CD14-positive monocyte (primary cell): ENCODE measurements around the gene AGBL1. TPM values are rescaled to one million over a fixed set of nuclear protein-coding genes. Genes with fewer than 3 reads are reported as not detected.

Source experiments
- DNase-seq, 3 donors: peaks; one replicate each; pipeline ENCODE4 v3.0.0-alpha.2; 2011 to 2022
- H2AFZ ChIP-seq: 2 replicates; pipeline ENCODE4 v1.6.0; 2012; ENCODE audit warnings: mild to moderate bottlenecking, low read depth, low read length, inconsistent platforms; ENCODE audit not compliant: insufficient read depth, poor library complexity, severe bottlenecking
- H3K27ac ChIP-seq, 2 donors: 1 replicate in 1 of 2; 2 replicates in 1 of 2; pipeline ENCODE4 v1.5.1; 2012 to 2013; ENCODE audit warnings: low read length in 2 of 2, control low read depth in 1 of 2, inconsistent platforms in 1 of 2, low read depth in 1 of 2, mild to moderate bottlenecking in 1 of 2
- H3K27me3 ChIP-seq, 2 donors: one replicate each; pipeline versions ENCODE4 v1.6.0 to v1.6.1; 2011 to 2013; ENCODE audit warnings: low read length in 2 of 2; ENCODE audit not compliant: control insufficient read depth in 2 of 2, insufficient read depth in 2 of 2
- H3K36me3 ChIP-seq, 2 donors: replicated peaks in 1 of 2; 1 replicate in 1 of 2; 2 replicates in 1 of 2; pipeline versions ENCODE4 v1.5.1 to v1.6.1; 2012 to 2013; ENCODE audit warnings: low read length in 2 of 2, control low read depth in 1 of 2, inconsistent platforms in 1 of 2, mild to moderate bottlenecking in 1 of 2; ENCODE audit not compliant: insufficient read depth in 2 of 2, control insufficient read depth in 1 of 2
- H3K4me1 ChIP-seq, 2 donors: 1 replicate in 1 of 2; 2 replicates in 1 of 2; pipeline versions ENCODE4 v1.5.1 to v1.6.1; 2012 to 2013; ENCODE audit warnings: low read length in 2 of 2, control low read depth in 1 of 2, inconsistent platforms in 1 of 2, mild to moderate bottlenecking in 1 of 2, moderate library complexity in 1 of 2; ENCODE audit not compliant: insufficient read depth in 2 of 2, control insufficient read depth in 1 of 2
- H3K4me2 ChIP-seq: replicated peaks from 2 replicates; pipeline ENCODE3; 2012; ENCODE audit warnings: low read length, moderate library complexity, mild to moderate bottlenecking; ENCODE audit not compliant: poor library complexity, severe bottlenecking; ENCODE audit errors: extremely low read depth
- H3K4me3 ChIP-seq, 3 experiments: fragments of 200-600 bp in 1 of 3; sonication (generic) in 1 of 3; replicated peaks in 1 of 3; 1 replicate in 2 of 3; 2 replicates in 1 of 3; pipeline ENCODE4 v1.5.1; 2011 to 2013; ENCODE audit warnings: low read length in 3 of 3, mild to moderate bottlenecking in 3 of 3, control low read depth in 2 of 3, low read depth in 2 of 3, inconsistent platforms in 1 of 3, moderate library complexity in 1 of 3
- H3K79me2 ChIP-seq: 2 replicates; pipeline ENCODE4 v1.6.0; 2012; ENCODE audit warnings: mild to moderate bottlenecking, control low read depth, inconsistent platforms, low read length, moderate library complexity; ENCODE audit not compliant: insufficient read depth
- H3K9ac ChIP-seq: 2 replicates; pipeline ENCODE4 v1.6.0; 2017; ENCODE audit warnings: low read length, mild to moderate bottlenecking; ENCODE audit not compliant: insufficient read depth, poor library complexity, severe bottlenecking
- H3K9me3 ChIP-seq, 2 donors: replicated peaks in 1 of 2; 1 replicate in 1 of 2; 2 replicates in 1 of 2; pipeline versions ENCODE4 v1.5.1 to v1.6.1; 2012 to 2013; ENCODE audit warnings: low read length in 2 of 2, control low read depth in 1 of 2; ENCODE audit not compliant: control insufficient read depth in 1 of 2, insufficient read depth in 1 of 2
- H4K20me1 ChIP-seq: 2 replicates; pipeline ENCODE4 v1.6.0; 2012; ENCODE audit warnings: mild to moderate bottlenecking, low read length, control low read depth, moderate library complexity; ENCODE audit not compliant: insufficient read depth
- H3K27ac Mint-ChIP-seq, 7 donors: one replicate each; pipeline ENCODE4 v1.8.0; 2020; ENCODE audit warnings: mild to moderate bottlenecking in 7 of 7, mixed read lengths in 7 of 7, moderate library complexity in 6 of 7, inconsistent platforms in 2 of 7
- H3K27me3 Mint-ChIP-seq, 3 donors: one replicate each; pipeline ENCODE4 v1.8.0; 2021 to 2022; ENCODE audit warnings: low read depth in 3 of 3, mild to moderate bottlenecking in 3 of 3, mixed read lengths in 3 of 3, moderate library complexity in 3 of 3, inconsistent platforms in 1 of 3
- H3K36me3 Mint-ChIP-seq, 2 donors: one replicate each; pipeline ENCODE4 v1.8.0; 2020; ENCODE audit warnings: mixed read lengths in 2 of 2, inconsistent platforms in 1 of 2, mild to moderate bottlenecking in 1 of 2
- H3K4me1 Mint-ChIP-seq: one replicate; pipeline ENCODE4 v1.8.0; 2020; ENCODE audit warnings: mild to moderate bottlenecking, mixed read lengths
- H3K4me3 Mint-ChIP-seq, 2 donors: one replicate each; pipeline ENCODE4 v1.8.0; 2020; ENCODE audit warnings: mild to moderate bottlenecking in 2 of 2, mixed read lengths in 2 of 2, moderate library complexity in 1 of 2
- H3K9me3 Mint-ChIP-seq, 7 donors: one replicate each; pipeline ENCODE4 v1.8.0; 2020 to 2022; ENCODE audit warnings: mixed read lengths in 7 of 7, mild to moderate bottlenecking in 6 of 7, moderate library complexity in 6 of 7, inconsistent platforms in 2 of 7
- CTCF ChIP-seq: fragments of 200-600 bp; IDR thresholded peaks from one replicate; pipeline ENCODE4 v1.8.0; 2022; ENCODE audit warnings: antibody characterized with exemption, mild to moderate bottlenecking
- WGBS: methylation state at CpG from one replicate; pipeline ENCODE4 v1.1.5; 2013; ENCODE audit warnings: missing lambda C conversion rate; ENCODE audit not compliant: insufficient coverage; 5-methylcytosine and 5-hydroxymethylcytosine counted together
- intact Hi-C, 2 donors: fragments of 100-400 bp; cut with micrococcal nuclease; formaldehyde crosslinking; loops; one replicate each; pipeline versions ENCODE4 v1.15.0 to v1.15.1; 2023
- polyA plus RNA-seq, 3 donors: library from polyadenylated mRNA; depleted of rRNA in 1 of 3; unstranded in 2 of 3; stranded (reverse) in 1 of 3; fragments of 300-500 nt in 2 of 3; fragments of >200 nt in 1 of 3; fragmentation: Illumina TruSeq in 2 of 3; gene quantifications; 1 replicate in 2 of 3; 2 replicates in 1 of 3; pipeline ENCODE4 v1.2.3, GENCODE V29; 2012 to 2021

Gene AGBL1
- polyA plus RNA-seq, 3 donors: not detected

- Mint-ChIP-seq H3K9me3 (peaks cover 0 to 5% (median 1%) of the 10 kb centered on the region in 7 donors), H3K27ac (no peak overlapping the region), H3K36me3 (no peaks in the 10 kb centered on the region), H3K27me3 (peaks cover 0 to 4% (median 4%) of the 10 kb centered on the region in 3 donors), H3K4me3 (no peak overlapping the region), H3K4me1 (no peaks in the 10 kb centered on the region)
- H3K9me3 ChIP-seq: no peaks in the 10 kb centered on the region
- no peak overlapping the region for H2AFZ ChIP-seq
- intact Hi-C loops: no loop called here
- H4K20me1 ChIP-seq: no peaks in the 10 kb centered on the region
- DNase-seq: no peak
- 48% methylated on average over 5 of the region's 6 CpGs for whole genome bisulfite sequencing
- TF ChIP-seq CTCF: no peak
- no peaks in the 10 kb centered on the region for H3K4me1 ChIP-seq
- H3K36me3 ChIP-seq: no peaks in the 10 kb centered on the region
- H3K79me2 ChIP-seq: no peaks in the 10 kb centered on the region
- H3K4me3 ChIP-seq: no peak overlapping the region
- H3K4me2 ChIP-seq: no peak overlapping the region
- no peak overlapping the region for H3K27ac ChIP-seq
- H3K27me3 ChIP-seq: no peaks in the 10 kb centered on the region
- H3K9ac ChIP-seq: no peak overlapping the region
Measured at GRCh38 chr15:86624261-86625036, 544.8 kb downstream of the AGBL1 start.

- Mint-ChIP-seq H3K36me3 (no peaks in the 10 kb centered on the region), H3K9me3 (peaks cover 0 to 5% (median 0%) of the 10 kb centered on the region in 7 donors), H3K4me1 (no peaks in the 10 kb centered on the region), H3K27me3 (peaks cover 0 to 2% (median 0%) of the 10 kb centered on the region in 3 donors), H3K4me3 (no peak overlapping the region), H3K27ac (no peak overlapping the region)
- Histone ChIP-seq H3K27me3 (no peaks in the 10 kb centered on the region), H3K4me2 (no peak overlapping the region), H3K27ac (no peak overlapping the region), H3K4me3 (no peak overlapping the region), H3K36me3 (no peaks in the 10 kb centered on the region), H3K79me2 (no peaks in the 10 kb centered on the region), H2AFZ (no peak overlapping the region), H3K9me3 (no peaks in the 10 kb centered on the region), H3K4me1 (no peaks in the 10 kb centered on the region), H4K20me1 (no peaks in the 10 kb centered on the region), H3K9ac (no peak overlapping the region)
- 100% methylated on average over 1 of the region's 7 CpGs for WGBS
- no peak for TF ChIP-seq CTCF
- DNase-seq: no peak
- intact Hi-C loops: no loop called here
Measured at GRCh38 chr15:86629409-86630356, 550.0 kb downstream of the AGBL1 start.
